ENCODE results near the gene PIH1D1. TPM values are rescaled to one million over a fixed set of nuclear protein-coding genes. Genes with fewer than 3 reads are reported as not detected.

PIH1D1 gene
- total and polyA plus RNA-seq, 2 of the 13 experiments (the other 11 are each of a cell fraction or from before 2014, with no cell fraction given) = 110 to 137 TPM

DNA sequence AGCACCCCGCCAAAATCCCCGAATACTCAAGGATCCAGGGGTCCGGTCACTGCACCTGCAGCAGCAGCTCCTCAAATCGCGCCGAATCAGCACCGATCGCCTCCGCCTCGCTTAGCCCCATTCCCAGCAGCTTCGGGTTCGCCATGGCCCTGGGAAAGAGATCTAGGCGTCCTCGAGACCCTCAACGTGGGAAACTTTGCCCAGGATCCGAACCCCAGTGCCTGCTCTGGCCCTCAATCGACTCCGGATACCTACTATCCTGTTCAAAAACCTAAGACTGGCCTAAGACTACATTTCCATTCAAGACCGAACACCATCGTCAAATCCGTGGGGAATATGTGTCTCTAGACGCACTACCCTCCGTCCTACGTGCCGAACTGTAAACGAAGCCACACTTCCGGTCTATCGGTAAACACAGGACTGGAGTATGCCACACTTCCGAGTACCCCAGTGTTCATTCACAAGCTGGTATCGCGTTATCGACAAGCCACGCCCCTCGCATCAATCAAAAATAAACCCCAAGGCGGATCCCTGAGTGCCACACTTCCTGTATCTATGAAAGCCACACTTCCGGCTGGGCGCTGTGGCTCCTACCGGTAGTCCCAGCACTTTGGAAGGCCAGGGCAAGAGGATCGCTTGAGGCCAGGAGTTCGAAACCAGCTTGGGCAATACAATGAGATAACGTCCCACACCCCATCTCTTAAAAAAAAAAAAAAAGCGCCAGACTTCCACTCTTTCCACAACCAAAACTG is at the start of gene PIH1D1 (continued):
- TF ChIP-seq, protein P1, sequence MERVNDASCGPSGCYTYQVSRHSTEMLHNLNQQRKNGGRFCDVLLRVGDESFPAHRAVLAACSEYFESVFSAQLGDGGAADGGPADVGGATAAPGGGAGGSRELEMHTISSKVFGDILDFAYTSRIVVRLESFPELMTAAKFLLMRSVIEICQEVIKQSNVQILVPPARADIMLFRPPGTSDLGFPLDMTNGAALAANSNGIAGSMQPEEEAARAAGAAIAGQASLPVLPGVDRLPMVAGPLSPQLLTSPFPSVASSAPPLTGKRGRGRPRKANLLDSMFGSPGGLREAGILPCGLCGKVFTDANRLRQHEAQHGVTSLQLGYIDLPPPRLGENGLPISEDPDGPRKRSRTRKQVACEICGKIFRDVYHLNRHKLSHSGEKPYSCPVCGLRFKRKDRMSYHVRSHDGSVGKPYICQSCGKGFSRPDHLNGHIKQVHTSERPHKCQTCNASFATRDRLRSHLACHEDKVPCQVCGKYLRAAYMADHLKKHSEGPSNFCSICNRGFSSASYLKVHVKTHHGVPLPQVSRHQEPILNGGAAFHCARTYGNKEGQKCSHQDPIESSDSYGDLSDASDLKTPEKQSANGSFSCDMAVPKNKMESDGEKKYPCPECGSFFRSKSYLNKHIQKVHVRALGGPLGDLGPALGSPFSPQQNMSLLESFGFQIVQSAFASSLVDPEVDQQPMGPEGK (CRISPR knock-in tag; IDR thresholded peaks at IDR 0.05) = 0 out of 2 replicates have a peak, but pooled peaks have one; percentile 3
- TF ChIP-seq ZNF282 (IDR thresholded peaks at IDR 0.05; ENCODE audit: partially characterized antibody) (no peak), HDAC2 (CRISPR knock-in tag; IDR thresholded peaks at IDR 0.05) (peak; percentile 46; the same call in 1 of the 2 replicates), NONO (IDR thresholded peaks at IDR 0.05) (no peak), NONO (CRISPR knock-in tag; conservative IDR thresholded peaks at IDR 0.05) (peak; percentile 72), FOXK1 (CRISPR knock-in tag; IDR thresholded peaks at IDR 0.05; ENCODE audit: borderline replicate concordance, low read depth) (peak; percentile 96; the same call in 1 of the 2 replicates), DMAP1 (CRISPR knock-in tag; IDR thresholded peaks at IDR 0.05) (peak; percentile 74; the same call in 1 of the 2 replicates), ZNF781 (CRISPR knock-in tag; IDR thresholded peaks at IDR 0.05; ENCODE audit: borderline replicate concordance, not compliant biosample characterization) (peak; percentile 64), ZNF687 (CRISPR knock-in tag; IDR thresholded peaks at IDR 0.05) (peak; percentile 86), SP2 (CRISPR knock-in tag; IDR thresholded peaks at IDR 0.05) (peak; percentile 48)
- TF ChIP-seq, protein P2, sequence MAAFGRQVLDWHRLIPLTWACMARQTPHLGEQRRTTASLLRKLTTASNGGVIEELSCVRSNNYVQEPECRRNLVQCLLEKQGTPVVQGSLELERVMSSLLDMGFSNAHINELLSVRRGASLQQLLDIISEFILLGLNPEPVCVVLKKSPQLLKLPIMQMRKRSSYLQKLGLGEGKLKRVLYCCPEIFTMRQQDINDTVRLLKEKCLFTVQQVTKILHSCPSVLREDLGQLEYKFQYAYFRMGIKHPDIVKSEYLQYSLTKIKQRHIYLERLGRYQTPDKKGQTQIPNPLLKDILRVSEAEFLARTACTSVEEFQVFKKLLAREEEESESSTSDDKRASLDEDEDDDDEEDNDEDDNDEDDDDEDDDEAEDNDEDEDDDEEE (CRISPR knock-in tag; IDR thresholded peaks at IDR 0.05) = 0 out of 2 replicates have a peak, but pooled peaks have one; percentile 36
- TF ChIP-seq, protein P3, sequence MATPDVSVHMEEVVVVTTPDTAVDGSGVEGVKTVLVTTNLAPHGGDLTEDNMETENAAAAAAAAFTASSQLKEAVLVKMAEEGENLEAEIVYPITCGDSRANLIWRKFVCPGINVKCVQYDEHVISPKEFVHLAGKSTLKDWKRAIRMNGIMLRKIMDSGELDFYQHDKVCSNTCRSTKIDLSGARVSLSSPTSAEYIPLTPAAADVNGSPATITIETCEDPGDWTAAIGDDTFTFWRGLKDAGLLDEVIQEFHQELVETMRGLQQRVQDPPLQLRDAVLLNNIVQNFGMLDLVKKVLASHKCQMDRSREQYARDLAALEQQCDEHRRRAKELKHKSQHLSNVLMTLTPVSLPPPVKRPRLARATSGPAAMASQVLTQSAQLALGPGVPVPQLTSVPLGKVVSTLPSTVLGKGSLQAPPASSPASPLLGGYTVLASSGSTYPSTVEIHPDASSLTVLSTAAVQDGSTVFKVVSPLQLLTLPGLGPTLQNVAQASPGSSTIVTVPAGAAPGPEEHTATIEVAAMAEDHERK (CRISPR knock-in tag; IDR thresholded peaks at IDR 0.05; ENCODE audit: low read depth) = peak; percentile 72; the same call in 1 of the 2 replicates
- TF ChIP-seq, protein P4, sequence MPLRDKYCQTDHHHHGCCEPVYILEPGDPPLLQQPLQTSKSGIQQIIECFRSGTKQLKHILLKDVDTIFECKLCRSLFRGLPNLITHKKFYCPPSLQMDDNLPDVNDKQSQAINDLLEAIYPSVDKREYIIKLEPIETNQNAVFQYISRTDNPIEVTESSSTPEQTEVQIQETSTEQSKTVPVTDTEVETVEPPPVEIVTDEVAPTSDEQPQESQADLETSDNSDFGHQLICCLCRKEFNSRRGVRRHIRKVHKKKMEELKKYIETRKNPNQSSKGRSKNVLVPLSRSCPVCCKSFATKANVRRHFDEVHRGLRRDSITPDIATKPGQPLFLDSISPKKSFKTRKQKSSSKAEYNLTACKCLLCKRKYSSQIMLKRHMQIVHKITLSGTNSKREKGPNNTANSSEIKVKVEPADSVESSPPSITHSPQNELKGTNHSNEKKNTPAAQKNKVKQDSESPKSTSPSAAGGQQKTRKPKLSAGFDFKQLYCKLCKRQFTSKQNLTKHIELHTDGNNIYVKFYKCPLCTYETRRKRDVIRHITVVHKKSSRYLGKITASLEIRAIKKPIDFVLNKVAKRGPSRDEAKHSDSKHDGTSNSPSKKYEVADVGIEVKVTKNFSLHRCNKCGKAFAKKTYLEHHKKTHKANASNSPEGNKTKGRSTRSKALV (CRISPR knock-in tag; IDR thresholded peaks at IDR 0.05) = peak; percentile 8; the same call in 1 of the 2 replicates
- TF ChIP-seq, protein P5, sequence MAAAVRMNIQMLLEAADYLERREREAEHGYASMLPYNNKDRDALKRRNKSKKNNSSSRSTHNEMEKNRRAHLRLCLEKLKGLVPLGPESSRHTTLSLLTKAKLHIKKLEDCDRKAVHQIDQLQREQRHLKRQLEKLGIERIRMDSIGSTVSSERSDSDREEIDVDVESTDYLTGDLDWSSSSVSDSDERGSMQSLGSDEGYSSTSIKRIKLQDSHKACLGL (CRISPR knock-in tag; IDR thresholded peaks at IDR 0.05) = no peak
- TF ChIP-seq, protein P6, sequence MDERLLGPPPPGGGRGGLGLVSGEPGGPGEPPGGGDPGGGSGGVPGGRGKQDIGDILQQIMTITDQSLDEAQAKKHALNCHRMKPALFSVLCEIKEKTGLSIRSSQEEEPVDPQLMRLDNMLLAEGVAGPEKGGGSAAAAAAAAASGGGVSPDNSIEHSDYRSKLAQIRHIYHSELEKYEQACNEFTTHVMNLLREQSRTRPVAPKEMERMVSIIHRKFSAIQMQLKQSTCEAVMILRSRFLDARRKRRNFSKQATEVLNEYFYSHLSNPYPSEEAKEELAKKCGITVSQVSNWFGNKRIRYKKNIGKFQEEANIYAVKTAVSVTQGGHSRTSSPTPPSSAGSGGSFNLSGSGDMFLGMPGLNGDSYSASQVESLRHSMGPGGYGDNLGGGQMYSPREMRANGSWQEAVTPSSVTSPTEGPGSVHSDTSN (CRISPR knock-in tag; IDR thresholded peaks at IDR 0.05) = peak; percentile 80
